K562 (cell line): ENCODE results near the gene SH3BP4. TPM values are rescaled to one million over a fixed set of nuclear protein-coding genes. Genes with fewer than 3 reads are reported as not detected.

Source experiments
- ATAC-seq: fragments of 200-7000 bp; cut with Tn5 transposase; 3 replicates; pipeline ENCODE4 v1.9.1; 2020; ENCODE audit warnings: moderate library complexity
- BruUV-seq: library from RNA; stranded (reverse); fragments of 400-500 nt; replicated peaks from 2 replicates; lab custom pipeline; 2021; lab: Mats Ljungman, UMichigan
- CTCF ChIA-PET: fragments of 300-600 bp; formaldehyde crosslinking; extraction: SDS; loops from one replicate; lab custom pipeline; 2021; ENCODE audit warnings: low intra/inter-chr PET ratio; lab: Yijun Ruan, JAX
- POLR2A ChIA-PET: fragments of 300-600, 350-650 bp; sonication (Branson Sonifier 250); formaldehyde crosslinking; extraction: SDS; loops from one replicate; lab custom pipeline; 2021; ENCODE audit warnings: antibody characterized with exemption, inconsistent platforms; lab: Yijun Ruan, JAX
- DNase-seq, 4 experiments: peaks; one replicate each; pipeline versions ENCODE4 v3.0.0 to v3.0.0-alpha.2; 2011 to 2018; ENCODE audit warnings: low spot score in 3 of 4, mixed read lengths in 3 of 4; ENCODE audit errors: extremely low read depth in 1 of 4
- FAIRE-seq: peaks from 2 replicates; lab custom pipeline; 2011; peaks lifted over from hg19 to GRCh38; lab: Jason Lieb, UNC
- H2AFZ ChIP-seq: 2 replicates; pipeline ENCODE4 v1.6.0; 2011; ENCODE audit warnings: low read depth, low read length, control low read depth, inconsistent platforms
- H3K27ac ChIP-seq: fragments of 200-600 bp; 3 replicates; pipeline ENCODE4 v1.8.0; 2011; ENCODE audit warnings: low read depth, mild to moderate bottlenecking, control low read depth, inconsistent platforms, low read length, moderate library complexity, mixed read lengths; ENCODE audit errors: extremely low read depth
- H3K27me3 ChIP-seq, 2 experiments: fragments of 300-600 bp in 1 of 2; 2 replicates in 1 of 2; 3 replicates in 1 of 2; pipeline versions ENCODE4 v1.6.0 to v1.8.0; 2011; ENCODE audit warnings: inconsistent platforms in 2 of 2, low read length in 2 of 2, mild to moderate bottlenecking in 1 of 2, mixed read lengths in 1 of 2, moderate library complexity in 1 of 2; ENCODE audit not compliant: control insufficient read depth in 2 of 2, insufficient read depth in 2 of 2
- H3K36me3 ChIP-seq: fragments of 300-600 bp; 3 replicates; pipeline ENCODE4 v1.8.0; 2011; ENCODE audit warnings: mild to moderate bottlenecking, low read length, inconsistent platforms; ENCODE audit not compliant: control insufficient read depth, insufficient read depth
- H3K4me1 ChIP-seq, 2 experiments: fragments of 200-600 bp in 1 of 2; replicated peaks in 1 of 2; 2 replicates in 1 of 2; 3 replicates in 1 of 2; pipeline versions ENCODE4 v1.5.1 to v1.8.0; 2011; ENCODE audit warnings: inconsistent platforms in 2 of 2, low read length in 2 of 2, mild to moderate bottlenecking in 1 of 2, mixed read lengths in 1 of 2, moderate library complexity in 1 of 2; ENCODE audit not compliant: control insufficient read depth in 2 of 2, insufficient read depth in 2 of 2
- H3K4me2 ChIP-seq: 2 replicates; pipeline ENCODE4 v1.6.1; 2011; ENCODE audit warnings: low read length, control low read depth, inconsistent platforms, mixed read lengths; ENCODE audit not compliant: insufficient read depth
- H3K4me3 ChIP-seq: fragments of 200-600 bp; sonication (generic), shearing (Covaris generic); 2 replicates; pipeline ENCODE4 v1.5.1; 2016; ENCODE audit warnings: control low read depth, inconsistent platforms
- H3K79me2 ChIP-seq: fragments of 200-600 bp; 3 replicates; pipeline ENCODE4 v1.8.0; 2011; ENCODE audit warnings: low read length, inconsistent platforms; ENCODE audit not compliant: control insufficient read depth, insufficient read depth
- H3K9ac ChIP-seq, 2 experiments: 2 replicates each; pipeline versions ENCODE4 v1.6.0 to v1.6.1; 2011; ENCODE audit warnings: low read depth in 2 of 2, low read length in 2 of 2, control low read depth in 1 of 2, inconsistent platforms in 1 of 2, mild to moderate bottlenecking in 1 of 2, mixed read lengths in 1 of 2; ENCODE audit not compliant: insufficient read depth in 1 of 2
- H3K9me1 ChIP-seq: one replicate; pipeline ENCODE4 v1.6.0; 2011; ENCODE audit warnings: inconsistent platforms, mild to moderate bottlenecking, low read length, moderate library complexity; ENCODE audit not compliant: control insufficient read depth, insufficient read depth
- H3K9me3 ChIP-seq: replicated peaks from 2 replicates; pipeline ENCODE4 v1.5.1; 2011; ENCODE audit warnings: low read depth, low read length, inconsistent platforms; ENCODE audit not compliant: control insufficient read depth, insufficient read depth
- H4K20me1 ChIP-seq: replicated peaks from 2 replicates; pipeline ENCODE4 v1.6.1; 2011; ENCODE audit warnings: low read length, inconsistent platforms, mixed read lengths; ENCODE audit not compliant: control insufficient read depth, insufficient read depth
- BRCA1 ChIP-seq, 2 experiments: fragments of 450-650 bp in 1 of 2; sonication (generic) in 1 of 2; formaldehyde crosslinking in 1 of 2; IDR thresholded peaks; 2 replicates each; pipeline versions ENCODE4 v1.5.0 to v1.6.1; 2017 to 2020; ENCODE audit warnings: mild to moderate bottlenecking in 1 of 2, missing genetic modification reagents in 1 of 2
- PCBP2 ChIP-seq: fragments of 200-400 bp; formaldehyde crosslinking; IDR thresholded peaks from 2 replicates; pipeline ENCODE4 v1.6.1; 2018; ENCODE audit warnings: low read length, low read depth, mild to moderate bottlenecking, moderate library complexity; ENCODE audit not compliant: poor library complexity, severe bottlenecking
- RAD51 ChIP-seq: fragments of 450-650 bp; IDR thresholded peaks from 2 replicates; pipeline ENCODE4 v1.7.1; 2016; ENCODE audit warnings: low read depth, mild to moderate bottlenecking, borderline replicate concordance
- SREBF1 ChIP-seq: fragments of 150-350 bp; IDR thresholded peaks from 2 replicates; pipeline ENCODE4 v1.6.1; 2014; ENCODE audit warnings: antibody characterized with exemption, low read depth, low read length, borderline replicate concordance
- TEAD1 ChIP-seq, 2 experiments: fragments of 450-650 bp in 1 of 2; sonication (generic) in 1 of 2; formaldehyde crosslinking; IDR thresholded peaks; 2 replicates each; pipeline versions ENCODE4 v1.4.0 to v1.8.0; 2020 to 2022; ENCODE audit warnings: mild to moderate bottlenecking in 2 of 2, missing genetic modification reagents in 1 of 2
- XRCC4 ChIP-seq: IDR thresholded peaks from one replicate; pipeline ENCODE4 v1.6.1; 2011; ENCODE audit not compliant: insufficient read depth, insufficient read length; ENCODE audit errors: extremely low read depth
- ZNF695 ChIP-seq: fragments of 450-650 bp; formaldehyde crosslinking; IDR thresholded peaks from 2 replicates; pipeline ENCODE4 v1.4.0; 2020; ENCODE audit warnings: mild to moderate bottlenecking, moderate library complexity
- WGBS: fragments of 100-300 bp; shearing (Covaris generic); methylation state at CpG from one replicate; pipeline ENCODE4 v1.1.6; 2016; ENCODE audit warnings: low coverage, mixed read lengths; ENCODE audit not compliant: insufficient coverage; ENCODE audit errors: missing lambda C conversion rate; 5-methylcytosine and 5-hydroxymethylcytosine counted together
- in situ Hi-C: fragments of 300-500 bp; cut with MboI; formaldehyde crosslinking; loops from 4 replicates; pipeline ENCODE4 v1.15.0; 2018; ENCODE audit warnings: inconsistent platforms, mixed read lengths
- intact Hi-C: fragments of 100-400 bp; cut with micrococcal nuclease; formaldehyde crosslinking; loops from 2 replicates; pipeline ENCODE4 v1.14.2; 2022
- polyA plus RNA-seq, 8 experiments: library from polyadenylated mRNA; depleted of rRNA in 4 of 8; stranded (reverse) in 5 of 8; unstranded in 3 of 8; fragments of >200 nt; fragmentation: Nextera tagmentation in 2 of 8; fragmentation: Illumina TruSeq in 1 of 8; extraction: Ambion mirVana in 2 of 8; extraction: Trizol in 1 of 8; gene quantifications; 2 replicates each; pipeline versions ENCODE4 v1.2.1 to v1.2.3, GENCODE V29; 2011 to 2014; ENCODE audit warnings: inconsistent platforms in 1 of 8, missing spikeins in 1 of 8
- total RNA-seq, 7 experiments: library from RNA; depleted of rRNA in 6 of 7; stranded (reverse); fragments of >200 nt in 6 of 7; fragmentation: Illumina TruSeq in 2 of 7; extraction: Trizol in 2 of 7; gene quantifications; 2 replicates each; pipeline versions ENCODE4 v1.2.1 to v1.2.3, GENCODE V29; 2011 to 2021; ENCODE audit warnings: low replicate concordance in 1 of 7
- TF ChIP-seq, protein P1 (sequence below): sonication (generic); formaldehyde crosslinking; IDR thresholded peaks from 2 replicates; pipeline ENCODE4 v1.8.0; 2023; ENCODE audit warnings: mild to moderate bottlenecking, missing genetic modification reagents
- TF ChIP-seq, protein P2 (sequence below), 2 experiments: IDR thresholded peaks; 2 replicates each; pipeline ENCODE4 v1.6.1; 2011; ENCODE audit warnings: borderline replicate concordance in 1 of 2, control low read depth in 1 of 2, low read depth in 1 of 2, low read length in 1 of 2, mild to moderate bottlenecking in 1 of 2, mixed read lengths in 1 of 2, moderate library complexity in 1 of 2; ENCODE audit not compliant: insufficient read depth in 1 of 2, insufficient read length in 1 of 2, poor library complexity in 1 of 2, severe bottlenecking in 1 of 2; ENCODE audit errors: extremely low read depth in 1 of 2
- TF ChIP-seq, protein P3 (sequence below): fragments of 450-650 bp; IDR thresholded peaks from one replicate; pipeline ENCODE4 v1.6.1; 2018; ENCODE audit warnings: mild to moderate bottlenecking, moderate library complexity; ENCODE audit not compliant: partially characterized antibody

Gene SH3BP4
- total and polyA plus RNA-seq, 9 of the 15 experiments (the other 6 are each of a cell fraction or from before 2014, with no cell fraction given), result 0.03 to 0.28 (median 0.27) TPM; not detected in 6

DNA sequence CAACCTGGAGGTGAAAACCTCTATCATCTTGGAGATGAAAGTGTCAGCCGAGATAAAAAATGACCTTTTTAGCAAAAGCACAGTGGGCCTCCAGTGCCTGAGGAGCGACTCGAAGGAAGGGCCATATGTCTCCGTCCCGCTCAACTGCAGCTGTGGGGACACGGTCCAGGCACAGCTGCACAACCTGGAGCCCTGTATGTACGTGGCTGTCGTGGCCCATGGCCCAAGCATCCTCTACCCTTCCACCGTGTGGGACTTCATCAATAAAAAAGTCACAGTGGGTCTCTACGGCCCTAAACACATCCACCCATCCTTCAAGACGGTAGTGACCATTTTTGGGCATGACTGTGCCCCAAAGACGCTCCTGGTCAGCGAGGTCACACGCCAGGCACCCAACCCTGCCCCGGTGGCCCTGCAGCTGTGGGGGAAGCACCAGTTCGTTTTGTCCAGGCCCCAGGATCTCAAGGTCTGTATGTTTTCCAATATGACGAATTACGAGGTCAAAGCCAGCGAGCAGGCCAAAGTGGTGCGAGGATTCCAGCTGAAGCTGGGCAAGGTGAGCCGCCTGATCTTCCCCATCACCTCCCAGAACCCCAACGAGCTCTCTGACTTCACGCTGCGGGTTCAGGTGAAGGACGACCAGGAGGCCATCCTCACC is 90.2 kb downstream of the SH3BP4 start:
- ATAC-seq (no peak), FAIRE-seq (no peak), DNase-seq (no peak)
- Histone ChIP-seq H3K27ac (no peak overlapping the region), H3K27me3 (peaks cover 13 to 56% of the 10 kb centered on the region in 2 experiments), H3K9me1 (no peaks in the 10 kb centered on the region), H4K20me1 (no peaks in the 10 kb centered on the region), H3K4me2 (no peak overlapping the region), H3K36me3 (no peaks in the 10 kb centered on the region), H3K4me3 (no peak overlapping the region), H3K9me3 (no peaks in the 10 kb centered on the region), H3K9ac (no peak overlapping the region), H2AFZ (no peak overlapping the region), H3K79me2 (no peaks in the 10 kb centered on the region), H3K4me1 (no peaks in the 10 kb centered on the region)
- POLR2A ChIA-PET, result no interaction called here
- 0% methylated on average over 17 of the region's 25 CpGs for WGBS
- TF ChIP-seq RAD51 (no peak), BRCA1 (IDR thresholded peaks at IDR 0.05) (no peak), BRCA1 (CRISPR knock-in tag; IDR thresholded peaks at IDR 0.05) (no peak), PCBP2 (no peak), ZNF695 (CRISPR knock-in tag) (no peak), TEAD1 (CRISPR knock-in tag; IDR thresholded peaks at IDR 0.05) (no peak), XRCC4 (no peak), SREBF1 (no peak)
- TF ChIP-seq, protein P1, sequence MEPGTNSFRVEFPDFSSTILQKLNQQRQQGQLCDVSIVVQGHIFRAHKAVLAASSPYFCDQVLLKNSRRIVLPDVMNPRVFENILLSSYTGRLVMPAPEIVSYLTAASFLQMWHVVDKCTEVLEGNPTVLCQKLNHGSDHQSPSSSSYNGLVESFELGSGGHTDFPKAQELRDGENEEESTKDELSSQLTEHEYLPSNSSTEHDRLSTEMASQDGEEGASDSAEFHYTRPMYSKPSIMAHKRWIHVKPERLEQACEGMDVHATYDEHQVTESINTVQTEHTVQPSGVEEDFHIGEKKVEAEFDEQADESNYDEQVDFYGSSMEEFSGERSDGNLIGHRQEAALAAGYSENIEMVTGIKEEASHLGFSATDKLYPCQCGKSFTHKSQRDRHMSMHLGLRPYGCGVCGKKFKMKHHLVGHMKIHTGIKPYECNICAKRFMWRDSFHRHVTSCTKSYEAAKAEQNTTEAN (CRISPR knock-in tag), result no peak
- TF ChIP-seq, protein P2, sequence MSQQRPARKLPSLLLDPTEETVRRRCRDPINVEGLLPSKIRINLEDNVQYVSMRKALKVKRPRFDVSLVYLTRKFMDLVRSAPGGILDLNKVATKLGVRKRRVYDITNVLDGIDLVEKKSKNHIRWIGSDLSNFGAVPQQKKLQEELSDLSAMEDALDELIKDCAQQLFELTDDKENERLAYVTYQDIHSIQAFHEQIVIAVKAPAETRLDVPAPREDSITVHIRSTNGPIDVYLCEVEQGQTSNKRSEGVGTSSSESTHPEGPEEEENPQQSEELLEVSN (IDR thresholded peaks at IDR 0.05; ENCODE audit: borderline replicate concordance in 1 of 2, extremely low read depth in 1 of 2, insufficient read depth in 1 of 2, insufficient read length in 1 of 2, low read depth in 1 of 2, low read length in 1 of 2, poor library complexity in 1 of 2, severe bottlenecking in 1 of 2), result no peak
- TF ChIP-seq, protein P3, sequence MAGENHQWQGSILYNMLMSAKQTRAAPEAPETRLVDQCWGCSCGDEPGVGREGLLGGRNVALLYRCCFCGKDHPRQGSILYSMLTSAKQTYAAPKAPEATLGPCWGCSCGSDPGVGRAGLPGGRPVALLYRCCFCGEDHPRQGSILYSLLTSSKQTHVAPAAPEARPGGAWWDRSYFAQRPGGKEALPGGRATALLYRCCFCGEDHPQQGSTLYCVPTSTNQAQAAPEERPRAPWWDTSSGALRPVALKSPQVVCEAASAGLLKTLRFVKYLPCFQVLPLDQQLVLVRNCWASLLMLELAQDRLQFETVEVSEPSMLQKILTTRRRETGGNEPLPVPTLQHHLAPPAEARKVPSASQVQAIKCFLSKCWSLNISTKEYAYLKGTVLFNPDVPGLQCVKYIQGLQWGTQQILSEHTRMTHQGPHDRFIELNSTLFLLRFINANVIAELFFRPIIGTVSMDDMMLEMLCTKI, result no peak
- intact Hi-C loops (no loop called here), in situ Hi-C loops (no loop called here)
- CTCF ChIA-PET, result no interaction called here
- BruUV-seq, result no TSS peak
